ENCODE data around the gene TPRA1.

TPRA1 gene

GRCh38 chr3:127573401-127573800 is 17.1 kb downstream of the TPRA1 start:
- no peak overlapping the region for H3K4me3 ChIP-seq (ENCODE audit: low read depth, low read length)
- TF ChIP-seq CTCF (IDR thresholded peaks at IDR 0.05; ENCODE audit: control insufficient read depth, extremely low read depth, insufficient read depth): no peak
- no peak for DNase-seq (ENCODE audit: low read depth)

- DNase-seq (ENCODE audit: low read depth): no peak
- TF ChIP-seq CTCF (IDR thresholded peaks at IDR 0.05; ENCODE audit: control insufficient read depth, extremely low read depth, insufficient read depth): no peak
- H3K4me3 ChIP-seq (ENCODE audit: low read depth, low read length): no peak overlapping the region
Measured at GRCh38 chr3:127572735-127573134, 17.8 kb downstream of the TPRA1 start.

GRCh38 chr3:127572186-127572585 is 18.3 kb downstream of the TPRA1 start:
- no peak for DNase-seq (ENCODE audit: low read depth)
- no peak for TF ChIP-seq CTCF (IDR thresholded peaks at IDR 0.05; ENCODE audit: control insufficient read depth, extremely low read depth, insufficient read depth)
- no peak overlapping the region for H3K4me3 ChIP-seq (ENCODE audit: low read depth, low read length)

- no peak for DNase-seq (ENCODE audit: low read depth)
- no peak for TF ChIP-seq CTCF (IDR thresholded peaks at IDR 0.05; ENCODE audit: control insufficient read depth, extremely low read depth, insufficient read depth)
- H3K4me3 ChIP-seq (ENCODE audit: low read depth, low read length): no peak overlapping the region
Measured at GRCh38 chr3:127570520-127570919, 20.0 kb downstream of the TPRA1 start.

GRCh38 chr3:127569160-127569559 is 21.4 kb downstream of the TPRA1 start:
- H3K4me3 ChIP-seq (ENCODE audit: low read depth, low read length): no peak overlapping the region
- no peak for TF ChIP-seq CTCF (IDR thresholded peaks at IDR 0.05; ENCODE audit: control insufficient read depth, extremely low read depth, insufficient read depth)
- DNase-seq (ENCODE audit: low read depth): no peak

GRCh38 chr3:127568586-127568985 is 21.9 kb downstream of the TPRA1 start:
- no peak for DNase-seq (ENCODE audit: low read depth)
- H3K4me3 ChIP-seq (ENCODE audit: low read depth, low read length): no peak overlapping the region
- no peak for TF ChIP-seq CTCF (IDR thresholded peaks at IDR 0.05; ENCODE audit: control insufficient read depth, extremely low read depth, insufficient read depth)

GRCh38 chr3:127566833-127567232 is 23.7 kb downstream of the TPRA1 start:
- TF ChIP-seq CTCF (IDR thresholded peaks at IDR 0.05; ENCODE audit: control insufficient read depth, extremely low read depth, insufficient read depth): no peak
- DNase-seq (ENCODE audit: low read depth): no peak

More at GRCh38 chr3:127566833-127567232, 23.7 kb downstream of the TPRA1 start:
- H3K4me3 ChIP-seq (ENCODE audit: low read depth, low read length): no peak overlapping the region
